Neural cell (in vitro differentiated cells): ENCODE measurements around the gene NID2.

ENCODE experiments used
- CTCF ChIP-seq: fragments of 450-650 bp; IDR thresholded peaks from 2 replicates; pipeline ENCODE4 v1.5.1; 2014; ENCODE audit warnings: antibody characterized with exemption, mild to moderate bottlenecking, moderate library complexity; ENCODE audit not compliant: poor library complexity, severe bottlenecking
- EZH2 ChIP-seq: fragments of 200-600, 300-800 bp; shearing (Covaris generic), sonication (generic); IDR thresholded peaks from 2 replicates; pipeline ENCODE4 v1.6.1; 2014; ENCODE audit warnings: antibody characterized with exemption, low read length, borderline replicate concordance, mild to moderate bottlenecking; ENCODE audit not compliant: insufficient read depth, poor library complexity, severe bottlenecking
- POLR2AphosphoS5 ChIP-seq: IDR thresholded peaks from 2 replicates; pipeline ENCODE4 v1.6.1; 2012
- REST ChIP-seq: IDR thresholded peaks from 2 replicates; pipeline ENCODE4 v1.6.1; 2012; ENCODE audit warnings: borderline replicate concordance
- TAF1 ChIP-seq: IDR thresholded peaks from 2 replicates; pipeline ENCODE4 v1.6.1; 2012; ENCODE audit warnings: low read depth

- no peak for TF ChIP-seq EZH2
- no peak for TF ChIP-seq CTCF
- no peak for TF ChIP-seq TAF1
- no peak for TF ChIP-seq POLR2AphosphoS5
- TF ChIP-seq REST: no peak
Observed at GRCh38 chr14:52029881-52030280, 39.0 kb downstream of the NID2 start.
